Activated CD8-positive, alpha-beta memory T cell treated with anti-CD3 and anti-CD28 coated beads, Interleukin-2, amount 50 U/mL, for 4 hours (primary cell): ENCODE measurements around the gene SPTB.

Experiments
- DNase-seq: peaks from one replicate; pipeline ENCODE4 v3.0.0-alpha.2; 2020

Gene SPTB

GRCh38 chr14:64880221-64881121, 764 bp upstream of the SPTB start:
- DNase-seq: peak; percentile 65

GRCh38 chr14:64878837-64879634, 671 bp downstream of the SPTB start:
- no peak for DNase-seq

- no peak for DNase-seq
Observed at GRCh38 chr14:64877846-64878245, 1.9 kb downstream of the SPTB start.

DNA sequence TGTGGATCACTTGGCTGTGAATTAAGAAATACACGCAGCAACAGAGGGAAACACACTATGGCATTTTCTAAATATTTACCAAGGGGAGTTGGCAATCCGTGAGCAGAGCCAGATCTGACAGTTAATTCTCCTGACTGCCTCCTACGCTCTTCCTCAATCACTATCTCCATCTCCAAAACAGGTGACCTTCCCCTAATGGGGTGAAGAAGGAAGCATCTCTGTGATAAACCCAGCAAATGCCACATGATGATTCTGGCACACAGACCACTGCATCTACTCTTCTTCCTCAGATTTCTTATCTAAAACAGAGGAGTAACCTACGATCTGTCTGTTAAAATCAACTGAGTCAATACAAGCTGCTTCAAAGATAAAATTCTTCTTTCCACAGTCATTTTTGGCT, 4.4 kb downstream of the SPTB start:
- no peak for DNase-seq

DNA sequence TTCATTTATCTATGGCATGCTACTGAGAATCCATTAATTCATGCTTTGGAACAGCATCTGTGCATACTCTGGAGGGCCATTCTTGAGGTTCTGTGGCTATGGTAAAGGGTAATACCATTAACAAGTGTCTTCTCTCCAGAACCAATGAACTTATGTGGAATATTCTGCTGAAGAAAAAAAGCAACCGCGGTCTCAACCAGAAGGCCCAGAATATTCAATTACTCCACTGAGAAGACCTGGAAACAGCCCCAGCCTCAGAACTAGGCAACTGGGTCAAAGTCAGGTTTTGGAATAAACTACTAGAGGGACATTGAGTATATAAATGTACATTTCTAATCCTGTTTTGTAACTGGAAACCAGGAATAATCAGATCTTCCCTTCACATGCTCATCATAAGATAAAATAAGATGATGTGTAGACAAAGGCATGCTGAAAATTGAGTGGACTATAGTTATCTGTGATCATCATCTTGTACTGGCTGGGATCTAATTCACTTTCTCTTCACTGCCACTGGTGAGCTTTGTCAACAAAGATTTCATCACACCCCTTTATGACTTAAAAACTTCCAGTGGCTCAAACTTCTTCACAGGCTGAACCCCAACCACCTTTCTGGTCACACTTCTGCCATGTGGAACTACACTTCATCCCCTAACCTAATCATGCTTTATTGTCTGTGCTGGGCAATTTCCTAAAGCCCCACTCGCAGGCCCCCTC, 6.0 kb downstream of the SPTB start:
- DNase-seq: no peak

- no peak for DNase-seq
Observed at GRCh38 chr14:64871344-64871743, 8.4 kb downstream of the SPTB start.

- DNase-seq: no peak
Observed at GRCh38 chr14:64870160-64870559, 9.5 kb downstream of the SPTB start.

DNA sequence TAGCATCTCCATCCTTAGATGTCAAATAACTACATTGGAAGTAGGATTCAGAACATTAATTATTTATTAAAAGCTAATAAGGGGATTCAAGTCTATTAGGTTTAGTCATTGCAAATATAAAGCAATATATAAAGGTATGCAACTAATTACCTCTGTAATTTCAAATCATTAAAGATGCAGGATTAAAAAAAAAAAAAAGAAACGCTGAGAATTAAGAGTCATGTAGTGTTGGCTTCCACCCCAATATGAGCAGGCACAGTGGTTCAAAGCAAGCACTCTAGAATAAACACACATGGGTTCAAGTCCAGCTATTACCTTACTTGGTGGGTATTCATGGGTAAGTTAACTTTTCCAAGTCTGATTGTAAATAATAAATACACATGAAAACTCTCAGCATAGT, 10.9 kb downstream of the SPTB start:
- DNase-seq: no peak

DNA sequence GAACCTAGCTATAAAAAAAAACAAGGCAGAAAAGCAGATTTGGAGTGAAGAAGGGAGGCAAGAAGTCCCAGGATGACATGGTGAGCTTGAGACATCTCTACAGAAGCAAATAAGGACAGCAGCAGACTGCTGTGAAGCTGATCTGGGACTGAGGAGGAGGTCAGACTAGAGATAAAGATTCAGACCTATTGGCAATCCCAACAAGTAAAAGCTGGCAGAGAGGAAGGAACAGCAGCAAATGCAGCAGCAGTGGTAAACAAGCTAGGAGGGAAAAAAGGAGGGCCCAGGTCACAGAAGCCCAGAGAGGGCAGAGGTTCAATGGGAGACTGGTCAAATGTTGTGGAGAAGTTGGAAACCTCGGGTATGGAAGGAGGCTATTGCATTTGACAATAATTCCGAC, 11.3 kb downstream of the SPTB start:
- no peak for DNase-seq

- DNase-seq: no peak
Observed at GRCh38 chr14:64867182-64867581, 12.5 kb downstream of the SPTB start.

GRCh38 chr14:64865992-64866391, 13.7 kb downstream of the SPTB start:
- no peak for DNase-seq

- DNase-seq: no peak
Observed at GRCh38 chr14:64865109-64865508, 14.6 kb downstream of the SPTB start.

- DNase-seq: no peak
Observed at GRCh38 chr14:64864258-64864657, 15.4 kb downstream of the SPTB start.

DNA sequence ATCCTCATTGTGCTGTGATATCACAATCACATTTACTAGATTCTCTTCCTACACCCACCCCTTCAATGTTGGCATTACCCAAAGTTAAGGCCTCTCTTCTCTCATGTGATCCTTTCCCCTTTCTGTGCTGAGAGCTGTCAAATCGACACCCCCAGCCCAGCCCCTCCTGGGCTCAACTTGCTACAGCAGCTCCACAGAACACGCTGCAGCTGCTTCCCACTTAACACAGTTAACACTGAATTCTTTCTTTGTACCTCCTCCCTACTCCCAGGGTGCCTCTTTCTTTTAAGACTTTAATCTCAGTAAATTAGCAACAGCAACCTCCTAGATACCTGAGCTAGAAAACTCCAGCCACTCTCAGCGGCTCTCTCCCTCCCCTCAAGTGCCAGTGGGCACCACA, 17.8 kb downstream of the SPTB start:
- DNase-seq: no peak

DNA sequence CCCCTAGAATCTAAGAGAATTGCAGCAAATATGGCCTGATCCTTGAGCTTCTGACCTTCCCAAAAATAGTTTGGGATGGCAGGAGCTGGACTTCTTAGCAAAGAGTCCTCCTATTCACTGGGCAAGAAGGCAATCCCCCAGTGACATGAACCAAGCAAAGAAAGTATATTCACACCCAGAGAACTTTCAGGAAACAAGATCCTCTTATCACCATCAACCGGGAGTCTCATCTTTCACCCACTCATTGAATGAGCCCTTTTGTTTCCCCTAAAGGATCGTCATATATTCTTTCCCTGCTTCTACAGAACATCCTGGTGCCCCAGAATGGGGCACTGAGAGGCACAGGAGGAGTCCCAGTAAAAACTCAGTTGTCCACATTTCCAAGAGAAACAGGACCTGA, 19.7 kb downstream of the SPTB start:
- no peak for DNase-seq

DNA sequence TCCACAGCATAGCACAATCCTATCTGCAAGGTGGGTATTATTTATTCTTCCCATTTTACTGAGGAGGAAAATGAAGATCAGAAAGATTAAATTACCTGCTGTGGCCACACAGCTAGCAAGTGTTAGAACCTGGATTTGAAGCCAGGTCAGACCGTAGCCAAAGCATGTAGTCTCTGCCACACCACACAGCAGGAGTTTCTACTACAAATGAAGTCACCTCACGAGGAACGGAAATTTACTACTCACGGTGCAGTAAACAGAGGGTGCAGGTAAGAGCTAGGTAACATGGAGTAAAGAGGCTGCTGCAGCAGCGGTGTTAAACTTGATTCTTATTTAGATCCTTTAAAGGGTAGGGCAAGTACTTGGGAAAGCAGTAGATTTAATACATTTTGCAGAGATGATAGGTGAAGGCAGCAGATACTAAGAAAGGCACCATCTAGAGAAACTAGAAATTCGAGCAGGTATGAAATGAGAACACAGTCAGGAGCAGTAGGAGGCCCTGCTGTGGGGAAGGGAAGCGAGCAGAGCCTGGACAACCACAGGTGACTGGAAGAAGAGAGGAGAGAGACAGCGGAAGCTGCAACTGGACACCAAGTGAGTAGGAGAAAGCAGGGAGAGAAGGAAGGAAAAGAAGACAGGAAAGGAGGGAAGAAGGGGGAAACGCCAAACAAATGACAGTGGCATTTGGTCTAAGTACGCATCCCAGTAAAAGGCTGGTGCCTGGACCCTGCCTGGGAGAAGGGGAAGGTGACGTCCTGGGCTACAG, 21.5 kb downstream of the SPTB start:
- no peak for DNase-seq

DNA sequence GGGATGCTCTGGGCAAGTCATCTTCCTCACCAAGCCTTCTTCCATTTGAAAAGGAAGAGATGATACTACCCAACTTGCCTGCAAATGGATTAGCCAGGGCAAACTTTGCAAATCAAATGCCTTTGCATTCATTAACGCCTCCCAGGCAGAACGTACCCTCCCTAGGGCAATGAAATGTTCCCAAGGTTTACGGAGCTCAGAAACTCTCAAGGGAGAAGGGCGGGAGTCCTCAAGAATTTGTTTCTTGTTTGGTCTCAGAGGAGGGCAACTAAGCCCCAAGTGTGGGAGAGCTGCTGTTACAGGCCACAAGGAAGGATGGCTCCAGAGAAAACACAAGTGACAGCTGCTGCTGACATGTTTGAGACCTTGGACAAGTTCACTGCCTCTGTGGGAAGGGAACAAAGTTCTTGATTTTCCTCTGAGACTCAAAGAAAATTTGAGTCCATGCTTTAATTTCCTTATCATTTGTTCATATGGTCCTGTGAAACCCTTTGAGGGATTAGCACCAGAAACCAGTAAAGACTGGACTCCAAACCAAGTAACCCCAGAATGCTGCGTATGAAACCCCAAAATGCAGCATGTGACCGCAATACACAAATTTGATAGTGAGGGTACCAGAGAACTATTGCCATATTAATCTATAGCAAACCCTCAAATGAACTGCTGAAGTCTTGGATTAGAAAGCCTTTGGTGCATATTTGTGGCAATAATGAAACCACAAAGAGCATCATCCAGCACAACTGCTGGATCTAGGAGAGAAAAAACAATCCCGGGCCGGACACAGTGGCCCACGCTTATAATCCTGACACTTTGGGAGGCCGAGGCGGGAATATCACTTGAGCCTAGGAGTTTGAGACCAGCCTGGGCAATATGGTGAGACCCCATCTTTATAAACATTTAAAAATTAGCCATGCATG, 22.9 kb downstream of the SPTB start:
- DNase-seq: no peak

DNA sequence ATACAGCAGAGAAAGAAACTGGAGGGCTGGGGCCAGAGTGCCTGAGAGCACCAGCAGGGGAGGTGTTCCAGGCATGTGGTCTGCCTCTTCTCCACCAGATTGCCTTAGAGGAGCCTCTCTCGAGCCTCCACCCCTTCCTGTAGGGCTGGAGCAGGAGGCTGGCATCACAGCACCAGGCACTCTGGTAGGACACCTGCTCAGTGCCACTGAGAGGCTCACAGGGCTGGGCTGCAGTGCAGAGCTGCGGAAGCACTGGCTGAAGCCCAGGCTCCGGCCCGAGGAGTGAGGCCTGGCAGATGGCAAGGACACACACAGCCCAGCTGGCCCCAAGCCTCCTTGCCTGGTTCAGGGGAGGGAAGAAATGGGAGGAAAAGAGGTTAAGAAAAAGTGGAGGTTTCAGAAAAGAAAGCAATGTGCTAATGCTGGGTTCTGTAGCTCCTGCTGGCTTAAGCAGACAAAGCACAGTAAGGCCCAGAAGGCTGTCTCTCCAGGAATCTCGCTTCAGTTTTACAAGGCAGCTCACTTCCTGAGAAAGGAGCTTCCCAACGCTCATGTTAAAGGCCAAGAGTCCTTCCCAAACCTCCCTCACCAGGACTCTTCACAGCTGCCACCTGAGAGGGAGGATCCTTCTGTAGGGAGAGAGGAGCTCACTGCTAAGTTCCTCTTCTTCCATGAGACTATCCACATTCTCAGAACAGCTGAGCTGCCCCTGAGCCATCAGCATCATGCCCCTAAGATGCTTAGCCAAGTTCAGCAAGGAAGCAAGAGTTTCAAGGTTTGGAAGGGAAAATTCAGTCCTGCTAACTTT, 23.8 kb downstream of the SPTB start:
- DNase-seq: no peak

GRCh38 chr14:64850369-64851137, 29.2 kb downstream of the SPTB start:
- no peak for DNase-seq

- DNase-seq: no peak
Observed at GRCh38 chr14:64849940-64850339, 29.8 kb downstream of the SPTB start.
